Fibroblast of mammary gland (primary cell): ENCODE results near the gene PSEN2.
"Not testable (repeated sequence)": the region's sequence is repeated elsewhere in the genome, so short reads cannot be mapped to it uniquely, and the experiment has no call there.

Source experiments
- DNase-seq: peaks from one replicate; pipeline ENCODE4 v3.0.0-alpha.2; 2010; ENCODE audit warnings: low read depth
- H3K4me3 ChIP-seq: 2 replicates; pipeline ENCODE4 v1.5.1; 2011; ENCODE audit warnings: low read depth, mild to moderate bottlenecking, low read length, moderate library complexity; ENCODE audit not compliant: control insufficient read depth
- TF ChIP-seq, protein P1 (sequence below): conservative IDR thresholded peaks from 2 replicates; pipeline ENCODE4 v1.5.1; 2011; ENCODE audit warnings: low read depth, low read length, inconsistent platforms; ENCODE audit not compliant: control insufficient read depth, insufficient read depth

Gene PSEN2

DNA sequence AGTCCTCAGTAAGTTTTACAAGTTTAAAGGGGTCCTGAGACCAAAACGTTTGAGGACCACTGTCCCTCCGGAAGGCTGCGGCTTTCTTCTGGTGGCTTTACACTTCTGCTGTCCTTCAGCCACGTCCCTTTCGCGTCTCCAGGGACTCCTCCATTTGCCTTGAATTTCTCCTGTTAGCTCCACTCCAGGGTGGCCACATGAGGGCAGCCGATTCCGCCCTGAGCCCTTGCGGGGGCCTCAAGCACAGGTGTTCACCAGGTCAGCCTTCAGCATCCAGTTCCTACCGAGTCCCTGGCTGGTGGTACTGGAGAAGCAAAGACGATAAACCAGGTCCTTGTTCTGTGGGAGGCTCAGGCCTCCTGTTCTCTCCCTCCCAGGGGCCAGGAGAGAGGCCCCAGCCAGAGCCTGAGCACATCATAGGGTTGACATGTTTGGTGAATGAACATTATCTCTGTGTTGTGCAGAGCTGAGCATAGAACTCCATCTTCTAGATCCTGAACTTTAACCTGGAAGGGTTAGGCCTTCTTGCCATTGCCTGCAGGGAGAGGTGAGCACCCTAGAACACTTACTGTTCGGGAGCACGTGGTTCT is 42.3 kb downstream of the PSEN2 start:
- peak; percentile 14 for DNase-seq

DNA sequence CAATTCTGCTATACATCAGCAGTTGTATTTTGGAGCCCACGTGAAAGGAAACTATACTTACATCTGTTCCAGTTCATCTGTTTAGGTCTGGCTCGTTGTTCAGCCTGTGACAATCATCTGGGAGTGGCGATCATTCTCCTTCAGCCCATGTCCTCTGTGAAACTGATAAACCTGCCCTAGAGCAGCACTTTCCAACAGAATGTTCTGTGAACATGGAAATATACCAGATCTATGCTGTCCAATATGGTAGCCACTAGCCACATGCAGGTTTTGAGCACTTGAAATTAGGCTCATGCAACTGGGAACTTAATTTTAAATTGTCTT is 45.2 kb downstream of the PSEN2 start:
- H3K4me3 ChIP-seq: no peak overlapping the region
- no peak for DNase-seq
- TF ChIP-seq, protein P1, sequence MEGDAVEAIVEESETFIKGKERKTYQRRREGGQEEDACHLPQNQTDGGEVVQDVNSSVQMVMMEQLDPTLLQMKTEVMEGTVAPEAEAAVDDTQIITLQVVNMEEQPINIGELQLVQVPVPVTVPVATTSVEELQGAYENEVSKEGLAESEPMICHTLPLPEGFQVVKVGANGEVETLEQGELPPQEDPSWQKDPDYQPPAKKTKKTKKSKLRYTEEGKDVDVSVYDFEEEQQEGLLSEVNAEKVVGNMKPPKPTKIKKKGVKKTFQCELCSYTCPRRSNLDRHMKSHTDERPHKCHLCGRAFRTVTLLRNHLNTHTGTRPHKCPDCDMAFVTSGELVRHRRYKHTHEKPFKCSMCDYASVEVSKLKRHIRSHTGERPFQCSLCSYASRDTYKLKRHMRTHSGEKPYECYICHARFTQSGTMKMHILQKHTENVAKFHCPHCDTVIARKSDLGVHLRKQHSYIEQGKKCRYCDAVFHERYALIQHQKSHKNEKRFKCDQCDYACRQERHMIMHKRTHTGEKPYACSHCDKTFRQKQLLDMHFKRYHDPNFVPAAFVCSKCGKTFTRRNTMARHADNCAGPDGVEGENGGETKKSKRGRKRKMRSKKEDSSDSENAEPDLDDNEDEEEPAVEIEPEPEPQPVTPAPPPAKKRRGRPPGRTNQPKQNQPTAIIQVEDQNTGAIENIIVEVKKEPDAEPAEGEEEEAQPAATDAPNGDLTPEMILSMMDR: no peak

More for the DNA sequence above, 42.3 kb downstream of the PSEN2 start:
- TF ChIP-seq, protein P1: peak; percentile 38
- H3K4me3 ChIP-seq: no peak overlapping the region

DNA sequence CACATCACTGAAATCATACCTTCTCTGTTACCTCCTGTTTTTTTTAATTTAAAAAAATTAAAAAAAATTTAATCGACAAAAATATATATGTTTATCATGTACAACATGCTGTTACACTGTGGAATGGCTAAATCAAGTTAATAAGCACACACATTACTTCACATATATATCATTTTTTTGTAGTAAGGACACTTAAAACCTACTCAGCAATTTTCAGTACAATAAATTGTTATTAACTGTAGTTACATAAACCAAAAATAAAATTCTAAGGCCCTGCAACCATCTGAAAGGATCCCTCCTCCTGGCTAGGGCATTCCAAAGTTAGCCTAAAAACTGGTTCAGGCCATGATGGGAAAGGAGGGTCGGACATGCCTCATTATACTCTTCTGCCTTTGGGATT is 46.1 kb downstream of the PSEN2 start:
- no peak overlapping the region for H3K4me3 ChIP-seq
- TF ChIP-seq, protein P1: no peak
- DNase-seq: no peak

DNA sequence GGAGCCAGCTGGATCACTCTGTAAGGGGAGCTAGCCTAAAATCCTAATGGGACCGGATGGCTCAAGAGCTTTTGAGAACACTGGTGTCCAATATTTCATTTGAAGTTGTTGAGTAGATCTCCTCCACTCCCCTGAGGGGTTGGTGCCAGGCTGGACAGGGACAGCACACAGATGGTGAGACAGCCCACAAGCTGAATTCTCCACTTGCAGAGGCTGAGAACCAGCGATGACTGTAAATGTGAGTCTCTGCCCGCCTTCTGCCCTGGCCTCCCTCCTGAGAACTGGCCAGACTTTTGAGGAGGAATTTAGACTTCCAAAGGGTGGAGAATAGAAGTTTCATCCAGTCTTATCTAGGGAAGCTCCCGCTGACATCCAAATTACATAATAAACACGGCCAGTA is 49.2 kb downstream of the PSEN2 start:
- no peak overlapping the region for H3K4me3 ChIP-seq
- DNase-seq: no peak
- TF ChIP-seq, protein P1: no peak

DNA sequence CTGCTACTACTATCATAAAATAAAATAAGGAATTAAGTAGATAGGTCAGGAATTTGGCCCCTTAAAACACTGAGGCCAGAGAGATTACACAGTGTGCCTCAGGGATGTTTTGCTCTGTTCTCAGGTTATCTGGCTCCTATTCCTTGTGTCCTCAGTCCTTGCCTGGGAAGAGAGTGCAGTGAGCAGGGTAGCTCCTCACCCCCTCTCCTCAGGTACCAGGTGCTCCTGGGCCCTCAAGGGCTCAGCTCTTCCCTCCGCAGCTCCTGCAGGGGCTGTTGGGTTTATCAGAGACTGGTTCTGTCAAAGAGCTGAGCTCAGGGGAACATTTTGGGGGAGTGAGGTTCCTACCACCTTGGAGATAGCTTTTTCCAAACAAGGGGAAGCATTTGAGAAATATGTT is 49.6 kb downstream of the PSEN2 start:
- TF ChIP-seq, protein P1: no peak
- DNase-seq: no peak
- no peak overlapping the region for H3K4me3 ChIP-seq

- no peak for DNase-seq
- H3K4me3 ChIP-seq: no peak overlapping the region
- TF ChIP-seq, protein P1: no peak
Observed at GRCh38 chr1:226920446-226920894, 50.1 kb downstream of the PSEN2 start.

DNA sequence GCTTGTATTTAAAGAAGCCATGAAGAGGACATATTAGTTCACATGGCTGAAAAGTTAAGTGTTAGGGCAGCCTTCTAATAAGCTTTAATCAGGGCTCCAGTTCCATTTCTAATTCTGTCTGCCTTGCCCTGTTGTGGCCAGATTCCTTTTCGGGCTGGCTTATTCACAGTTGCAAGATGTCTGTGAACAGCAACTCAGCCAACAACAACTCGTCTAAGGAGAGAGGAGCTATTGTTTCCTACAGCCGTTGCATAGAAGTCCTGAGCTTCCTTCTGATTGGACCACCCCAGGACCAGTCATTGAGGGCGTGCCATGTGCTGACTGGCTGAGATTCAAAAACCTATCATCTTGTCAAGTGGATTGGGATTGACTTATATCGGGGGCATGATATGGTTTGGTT is 51.1 kb downstream of the PSEN2 start:
- TF ChIP-seq, protein P1: no peak
- H3K4me3 ChIP-seq: no peak overlapping the region
- DNase-seq: no peak

DNA sequence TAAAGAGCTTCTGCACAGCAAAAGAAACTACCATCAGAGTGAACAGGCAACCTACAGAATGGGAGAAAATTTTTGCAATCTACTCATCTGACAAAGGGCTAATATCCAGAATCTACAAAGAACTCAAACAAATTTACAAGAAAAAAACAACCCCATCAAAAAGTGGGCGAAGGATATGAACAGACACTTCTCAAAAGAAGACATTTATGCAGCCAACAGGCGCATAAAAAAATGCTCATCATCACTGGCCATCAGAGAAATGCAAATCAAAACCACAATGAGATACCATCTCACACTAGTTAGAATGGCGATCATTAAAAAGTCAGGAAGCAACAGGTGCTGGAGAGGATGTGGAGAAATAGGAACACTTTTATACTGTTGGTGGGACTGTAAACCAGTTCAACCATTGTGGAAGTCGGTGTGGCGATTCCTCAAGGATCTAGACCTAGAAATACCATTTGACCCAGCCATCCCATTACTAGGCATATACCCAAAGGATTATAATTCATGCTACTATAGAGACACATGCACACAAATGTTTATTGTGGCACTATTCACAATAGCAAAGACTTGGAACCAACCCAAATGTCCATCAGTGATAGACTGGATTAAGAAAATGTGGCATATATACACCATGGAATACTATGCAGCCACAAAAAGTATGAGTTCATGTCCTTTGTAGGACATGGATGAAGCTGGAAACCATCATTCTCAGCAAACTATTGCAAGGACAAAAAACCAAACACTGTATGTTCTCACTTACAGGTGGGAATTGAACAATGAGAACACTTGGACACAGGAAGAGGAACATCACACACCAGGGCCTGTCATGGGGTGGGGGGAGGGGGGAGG is 59.1 kb downstream of the PSEN2 start:
- not testable (repeated sequence) for H3K4me3 ChIP-seq, DNase-seq
